Ammon's horn (tissue), 1 donor: ENCODE results near the gene SLC1A2.

ENCODE experiments used
- DNase-seq: peaks from one replicate; pipeline ENCODE4 v3.0.0-alpha.2; 2016; ENCODE audit warnings: low spot score

SLC1A2 gene

GRCh38 chr11:35218956-35219355, 200.4 kb downstream of the SLC1A2 start:
- DNase-seq: no peak

GRCh38 chr11:35216962-35217678, 202.2 kb downstream of the SLC1A2 start:
- DNase-seq: no peak

GRCh38 chr11:35215945-35216344, 203.4 kb downstream of the SLC1A2 start:
- no peak for DNase-seq

GRCh38 chr11:35214792-35215193, 204.6 kb downstream of the SLC1A2 start:
- DNase-seq: no peak

GRCh38 chr11:35214226-35214770, 205.1 kb downstream of the SLC1A2 start:
- no peak for DNase-seq

- DNase-seq: no peak
These were observed 207.4 kb downstream of the SLC1A2 start for GRCh38 chr11:35211952-35212351.

GRCh38 chr11:35210876-35211546, 208.3 kb downstream of the SLC1A2 start:
- no peak for DNase-seq

- DNase-seq: no peak
These were observed 210.6 kb downstream of the SLC1A2 start for GRCh38 chr11:35208795-35209194.

GRCh38 chr11:35207471-35208403, 211.6 kb downstream of the SLC1A2 start:
- DNase-seq: no peak

GRCh38 chr11:35206616-35207015, 212.7 kb downstream of the SLC1A2 start:
- DNase-seq: no peak

- DNase-seq: no peak
These were observed 214.7 kb downstream of the SLC1A2 start for GRCh38 chr11:35204614-35205013.
